Cardiac muscle cell (in vitro differentiated cells and primary cell): ENCODE results near the gene SLC12A7. TPM values are rescaled to one million over a fixed set of nuclear protein-coding genes. Genes with fewer than 3 reads are reported as not detected.

Source experiments
- DNase-seq, 2 donors: peaks; one replicate each; pipeline versions ENCODE4 v3.0.0 to v3.0.0-alpha.2; 2010 to 2017; ENCODE audit warnings: low read depth in 1 of 2, low spot score in 1 of 2
- H3K27ac ChIP-seq: fragments of 200-600 bp; sonication (generic); 2 replicates; pipeline ENCODE4 v1.5.1; 2016
- H3K27me3 ChIP-seq: fragments of 200-600 bp; sonication (generic); 2 replicates; pipeline ENCODE4 v1.6.0; 2016; ENCODE audit warnings: control low read depth
- H3K36me3 ChIP-seq: fragments of 200-600 bp; sonication (generic); 2 replicates; pipeline ENCODE4 v1.5.1; 2016; ENCODE audit warnings: control low read depth
- H3K4me1 ChIP-seq: fragments of 200-600 bp; sonication (generic); 2 replicates; pipeline ENCODE4 v1.8.1; 2017; ENCODE audit warnings: low read depth, mild to moderate bottlenecking, mixed run types
- H3K4me3 ChIP-seq: fragments of 200-600 bp; sonication (generic); 2 replicates; pipeline ENCODE4 v1.5.1; 2016; ENCODE audit warnings: mild to moderate bottlenecking
- H3K9me3 ChIP-seq: fragments of 200-600 bp; sonication (generic); 2 replicates; pipeline ENCODE4 v1.5.1; 2017; ENCODE audit warnings: low read depth, mild to moderate bottlenecking, control low read depth
- polyA plus RNA-seq: library from polyadenylated mRNA; unstranded; fragments of >200 nt; fragmentation: Nextera tagmentation; extraction: Ambion mirVana; gene quantifications from 2 replicates; pipeline ENCODE4 v1.2.1, GENCODE V29; 2016
- total RNA-seq: library from RNA; depleted of rRNA; stranded (reverse); fragments of >200 nt; gene quantifications from 2 replicates; pipeline ENCODE4 v1.2.3, GENCODE V29; 2016
- TF ChIP-seq, protein P1 (sequence below): IDR thresholded peaks from 2 replicates; pipeline ENCODE4 v1.5.1; 2012; ENCODE audit warnings: low read depth, mild to moderate bottlenecking, low read length

SLC12A7 gene
- total and polyA plus RNA-seq, 2 experiments from 2014 or later, result 14.1 to 29.9 TPM

DNA sequence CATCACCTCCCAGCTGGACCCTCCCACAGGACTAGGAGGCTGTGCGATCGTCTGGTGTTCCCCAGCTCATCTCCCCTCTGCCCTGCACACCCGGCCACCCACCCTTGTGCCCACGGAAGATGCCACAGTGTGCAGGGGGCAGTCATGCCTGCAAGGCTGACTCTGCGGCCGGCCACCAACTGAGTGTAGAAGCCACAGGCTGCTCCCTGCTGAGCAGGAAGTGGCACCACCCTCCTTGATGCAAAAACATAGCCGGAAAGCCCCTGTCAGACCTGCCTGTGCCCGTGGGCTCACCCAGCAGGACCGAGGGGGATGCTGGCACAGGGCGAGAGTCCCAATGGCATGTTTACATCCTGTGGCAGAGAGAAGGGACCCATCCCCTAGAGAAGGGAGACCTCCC is 40.3 kb upstream of the SLC12A7 start:
- Histone ChIP-seq H3K27me3 (peaks cover 52% of the 10 kb centered on the region), H3K36me3 (no peaks in the 10 kb centered on the region), H3K9me3 (no peaks in the 10 kb centered on the region), H3K4me1 (no peaks in the 10 kb centered on the region), H3K27ac (no peak overlapping the region), H3K4me3 (no peak overlapping the region)
- TF ChIP-seq, protein P1, sequence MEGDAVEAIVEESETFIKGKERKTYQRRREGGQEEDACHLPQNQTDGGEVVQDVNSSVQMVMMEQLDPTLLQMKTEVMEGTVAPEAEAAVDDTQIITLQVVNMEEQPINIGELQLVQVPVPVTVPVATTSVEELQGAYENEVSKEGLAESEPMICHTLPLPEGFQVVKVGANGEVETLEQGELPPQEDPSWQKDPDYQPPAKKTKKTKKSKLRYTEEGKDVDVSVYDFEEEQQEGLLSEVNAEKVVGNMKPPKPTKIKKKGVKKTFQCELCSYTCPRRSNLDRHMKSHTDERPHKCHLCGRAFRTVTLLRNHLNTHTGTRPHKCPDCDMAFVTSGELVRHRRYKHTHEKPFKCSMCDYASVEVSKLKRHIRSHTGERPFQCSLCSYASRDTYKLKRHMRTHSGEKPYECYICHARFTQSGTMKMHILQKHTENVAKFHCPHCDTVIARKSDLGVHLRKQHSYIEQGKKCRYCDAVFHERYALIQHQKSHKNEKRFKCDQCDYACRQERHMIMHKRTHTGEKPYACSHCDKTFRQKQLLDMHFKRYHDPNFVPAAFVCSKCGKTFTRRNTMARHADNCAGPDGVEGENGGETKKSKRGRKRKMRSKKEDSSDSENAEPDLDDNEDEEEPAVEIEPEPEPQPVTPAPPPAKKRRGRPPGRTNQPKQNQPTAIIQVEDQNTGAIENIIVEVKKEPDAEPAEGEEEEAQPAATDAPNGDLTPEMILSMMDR, result no peak
- DNase-seq, result no peak

DNA sequence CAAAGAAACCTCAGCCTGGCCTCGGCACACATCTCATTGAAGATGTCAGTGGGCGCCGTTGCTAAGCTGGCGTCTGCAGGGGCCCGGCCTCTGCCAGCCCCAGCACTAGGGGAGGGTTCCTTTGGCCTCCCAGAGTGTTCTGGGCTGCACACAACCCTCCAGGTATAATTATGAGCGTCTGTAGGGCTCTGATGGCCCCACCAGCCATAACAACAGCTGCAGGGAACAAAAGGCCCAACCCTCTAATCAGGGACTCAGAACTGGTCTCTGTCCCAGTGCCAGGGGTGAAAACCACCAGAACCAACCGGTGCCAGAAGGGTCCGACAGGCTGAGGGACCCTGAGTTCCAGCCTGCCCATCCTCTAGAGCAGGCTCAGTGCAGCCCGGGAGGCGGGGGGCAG is 39.5 kb upstream of the SLC12A7 start:
- Histone ChIP-seq H3K9me3 (no peaks in the 10 kb centered on the region), H3K27ac (no peak overlapping the region), H3K4me1 (no peaks in the 10 kb centered on the region), H3K27me3 (peaks cover 43% of the 10 kb centered on the region), H3K36me3 (no peaks in the 10 kb centered on the region), H3K4me3 (no peak overlapping the region)
- no peak for DNase-seq
- TF ChIP-seq, protein P1, result no peak

- no peak for DNase-seq
- Histone ChIP-seq H3K4me1 (no peaks in the 10 kb centered on the region), H3K9me3 (no peaks in the 10 kb centered on the region), H3K4me3 (no peak overlapping the region), H3K27ac (no peak overlapping the region), H3K27me3 (peaks cover 39% of the 10 kb centered on the region), H3K36me3 (no peaks in the 10 kb centered on the region)
- TF ChIP-seq, protein P1, result no peak
Observed at GRCh38 chr5:1150866-1151265, 39.0 kb upstream of the SLC12A7 start.

DNA sequence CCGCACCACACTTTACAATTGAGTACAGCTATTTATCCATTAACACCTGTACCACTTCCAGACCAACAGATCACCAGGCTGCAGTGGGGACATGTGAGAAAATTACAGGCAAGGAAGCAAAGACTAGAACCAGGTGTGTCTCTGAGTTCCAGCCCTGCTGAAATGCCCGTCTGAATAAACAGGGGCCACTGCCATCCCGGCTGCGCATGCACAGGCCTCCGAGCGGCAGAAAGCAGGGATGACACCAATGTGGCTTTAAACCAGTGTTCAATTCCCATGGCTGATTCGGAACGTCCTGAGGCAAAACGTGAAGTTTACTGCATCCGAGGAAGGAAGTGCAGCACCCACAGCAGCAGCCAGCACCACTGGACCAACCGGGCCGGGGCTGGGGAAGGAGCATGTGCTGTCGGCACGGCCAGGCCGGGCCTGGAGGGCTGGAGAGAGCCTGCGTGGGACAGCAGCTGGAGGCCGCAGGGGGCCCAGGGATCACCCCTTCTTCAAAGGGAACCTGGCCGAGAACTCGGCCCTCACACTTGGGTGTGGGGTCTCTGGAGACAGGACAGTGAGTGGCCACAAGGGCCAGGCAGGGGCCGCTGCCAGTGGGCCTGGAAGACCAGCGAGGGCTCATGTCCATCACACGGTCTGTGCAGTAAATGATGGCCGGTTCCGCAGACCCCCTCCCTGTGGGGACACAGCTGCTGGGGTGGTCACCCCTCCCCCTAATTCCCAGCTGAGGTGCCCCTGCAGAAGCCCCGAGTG is 33.0 kb upstream of the SLC12A7 start:
- Histone ChIP-seq H3K36me3 (no peaks in the 10 kb centered on the region), H3K27ac (no peak overlapping the region), H3K4me3 (no peak overlapping the region), H3K27me3 (no peaks in the 10 kb centered on the region), H3K4me1 (no peaks in the 10 kb centered on the region), H3K9me3 (no peaks in the 10 kb centered on the region)
- TF ChIP-seq, protein P1, result no peak
- DNase-seq, result no peak

DNA sequence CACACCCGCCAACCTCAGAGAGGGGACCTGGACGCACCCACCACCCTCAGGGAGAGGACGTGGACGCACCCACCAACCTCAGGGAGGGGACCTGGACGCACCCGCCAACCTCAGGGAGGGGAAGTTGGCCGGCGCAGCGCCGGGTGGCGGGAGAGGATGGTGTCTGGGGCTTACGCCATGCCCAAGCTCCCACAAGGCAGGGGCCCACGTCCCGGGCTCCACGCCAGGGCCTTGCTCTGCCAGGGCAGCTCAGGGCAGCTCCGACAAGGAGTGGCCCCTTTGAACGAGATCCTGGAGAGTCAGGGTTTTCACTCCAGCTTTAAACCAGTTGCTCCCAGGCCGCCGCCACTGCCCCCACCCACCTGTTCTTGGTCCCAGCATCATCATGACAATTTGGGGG is 32.2 kb upstream of the SLC12A7 start:
- H3K9me3 ChIP-seq, result no peaks in the 10 kb centered on the region
- H3K36me3 ChIP-seq, result no peaks in the 10 kb centered on the region
- TF ChIP-seq, protein P1, result no peak
- H3K27ac ChIP-seq, result no peak overlapping the region
- no peak overlapping the region for H3K4me3 ChIP-seq
- H3K27me3 ChIP-seq, result no peaks in the 10 kb centered on the region
- no peak for DNase-seq
- H3K4me1 ChIP-seq, result no peaks in the 10 kb centered on the region

DNA sequence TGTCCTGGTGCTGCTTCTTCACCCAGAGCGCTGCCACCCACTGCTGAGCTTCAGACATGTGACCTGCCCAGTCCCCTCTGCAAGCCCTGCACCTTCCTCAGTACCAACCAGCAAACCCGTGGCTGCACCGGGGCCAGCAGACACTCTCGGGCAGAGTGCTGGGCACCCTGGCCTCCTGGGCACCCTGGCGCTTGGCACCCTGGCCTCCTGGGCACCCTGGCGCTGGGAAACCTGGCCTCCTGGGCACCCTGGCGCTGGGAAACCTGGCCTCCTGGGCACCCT is 31.7 kb upstream of the SLC12A7 start:
- Histone ChIP-seq H3K4me3 (no peak overlapping the region), H3K36me3 (no peaks in the 10 kb centered on the region), H3K27me3 (no peaks in the 10 kb centered on the region), H3K4me1 (no peaks in the 10 kb centered on the region), H3K9me3 (no peaks in the 10 kb centered on the region), H3K27ac (no peak overlapping the region)
- DNase-seq, result no peak
- TF ChIP-seq, protein P1, result no peak
